SK-N-MC (cell line): ENCODE data around the gene ITGB2.

Source experiments
- DNase-seq: peaks from one replicate; pipeline ENCODE4 v3.0.0-alpha.2; 2011; ENCODE audit warnings: low read depth, low spot score
- H3K27ac ChIP-seq: fragments of 200-600 bp; sonication (generic); 2 replicates; pipeline ENCODE4 v1.5.1; 2016; ENCODE audit warnings: mixed run types
- H3K36me3 ChIP-seq: fragments of 200-600 bp; sonication (generic); 2 replicates; pipeline ENCODE4 v1.6.1; 2017; ENCODE audit warnings: antibody characterized with exemption, low read length, mixed read lengths; ENCODE audit not compliant: insufficient read depth
- H3K4me3 ChIP-seq: fragments of 200-600 bp; sonication (generic); 2 replicates; pipeline ENCODE4 v1.5.1; 2016
- H3K9ac ChIP-seq: fragments of 200-600 bp; sonication (generic); 2 replicates; pipeline ENCODE4 v1.8.0; 2017; ENCODE audit warnings: mixed run types, mixed read lengths; ENCODE audit not compliant: insufficient read length
- H3K9me3 ChIP-seq: fragments of 200-600 bp; sonication (generic); 2 replicates; pipeline ENCODE4 v1.6.1; 2017; ENCODE audit warnings: low read depth, mild to moderate bottlenecking, antibody characterized with exemption, low read length, moderate library complexity, mixed read lengths
- EZH2 ChIP-seq: fragments of 200-600 bp; sonication (generic); IDR thresholded peaks from one replicate; pipeline ENCODE4 v1.6.1; 2017; ENCODE audit warnings: antibody characterized with exemption
- FOXP2 ChIP-seq: optimal IDR thresholded peaks from 2 replicates; pipeline ENCODE3; 2011; ENCODE audit warnings: mild to moderate bottlenecking, moderate library complexity; ENCODE audit not compliant: insufficient read depth; ENCODE audit errors: extremely low read length, control extremely low read depth
- POLR2AphosphoS5 ChIP-seq: IDR thresholded peaks from 2 replicates; pipeline ENCODE4 v1.6.1; 2012; ENCODE audit warnings: mild to moderate bottlenecking, low read depth, low read length, borderline replicate concordance

The ITGB2 gene

GRCh38 chr21:44946254-44947041 lies 25.7 kb upstream of the ITGB2 start:
- H3K27ac ChIP-seq: no peak overlapping the region
- DNase-seq: no peak
- TF ChIP-seq FOXP2: no peak
- TF ChIP-seq POLR2AphosphoS5: no peak
- TF ChIP-seq EZH2: no peak
- H3K9ac ChIP-seq: no peak overlapping the region
- H3K9me3 ChIP-seq: no peaks in the 10 kb centered on the region
- H3K36me3 ChIP-seq: peaks cover 77% of the 10 kb centered on the region
- no peak overlapping the region for H3K4me3 ChIP-seq

DNA sequence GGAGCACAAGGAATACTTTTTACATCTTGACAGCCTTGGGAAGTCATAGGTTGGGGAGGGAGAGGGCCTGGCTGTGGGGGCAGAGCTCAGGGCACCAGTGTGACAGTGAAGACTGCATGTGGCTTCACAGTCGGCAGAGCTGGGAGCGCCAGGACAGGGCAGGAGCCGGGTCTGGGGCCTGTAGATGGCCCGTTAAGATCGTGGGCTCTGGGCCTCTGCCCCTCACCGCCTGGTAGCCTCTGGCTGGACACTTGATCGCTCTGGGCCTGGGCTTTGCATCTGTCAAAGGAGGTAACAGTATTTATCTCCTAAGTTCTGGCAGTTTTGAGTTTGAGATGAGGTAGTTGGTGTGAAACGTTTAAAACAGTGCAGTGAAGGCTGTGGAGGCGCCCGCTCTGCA lies 23.9 kb upstream of the ITGB2 start:
- TF ChIP-seq POLR2AphosphoS5 (no peak), FOXP2 (no peak), EZH2 (no peak)
- Histone ChIP-seq H3K4me3 (no peak overlapping the region), H3K36me3 (peaks cover 63% of the 10 kb centered on the region), H3K9me3 (no peaks in the 10 kb centered on the region), H3K9ac (no peak overlapping the region), H3K27ac (no peak overlapping the region)
- DNase-seq: no peak

- TF ChIP-seq FOXP2 (no peak), POLR2AphosphoS5 (no peak), EZH2 (no peak)
- Histone ChIP-seq H3K27ac (no peak overlapping the region), H3K36me3 (peaks cover 57% of the 10 kb centered on the region), H3K4me3 (no peak overlapping the region), H3K9me3 (no peaks in the 10 kb centered on the region), H3K9ac (no peak overlapping the region)
- DNase-seq: no peak
Observed at GRCh38 chr21:44943686-44944550, 23.2 kb upstream of the ITGB2 start.

GRCh38 chr21:44943005-44943685 lies 22.4 kb upstream of the ITGB2 start:
- Histone ChIP-seq H3K4me3 (no peak overlapping the region), H3K9ac (no peak overlapping the region), H3K36me3 (peaks cover 53% of the 10 kb centered on the region), H3K9me3 (no peaks in the 10 kb centered on the region), H3K27ac (no peak overlapping the region)
- TF ChIP-seq EZH2: no peak
- no peak for TF ChIP-seq FOXP2
- no peak for TF ChIP-seq POLR2AphosphoS5
- no peak for DNase-seq

DNA sequence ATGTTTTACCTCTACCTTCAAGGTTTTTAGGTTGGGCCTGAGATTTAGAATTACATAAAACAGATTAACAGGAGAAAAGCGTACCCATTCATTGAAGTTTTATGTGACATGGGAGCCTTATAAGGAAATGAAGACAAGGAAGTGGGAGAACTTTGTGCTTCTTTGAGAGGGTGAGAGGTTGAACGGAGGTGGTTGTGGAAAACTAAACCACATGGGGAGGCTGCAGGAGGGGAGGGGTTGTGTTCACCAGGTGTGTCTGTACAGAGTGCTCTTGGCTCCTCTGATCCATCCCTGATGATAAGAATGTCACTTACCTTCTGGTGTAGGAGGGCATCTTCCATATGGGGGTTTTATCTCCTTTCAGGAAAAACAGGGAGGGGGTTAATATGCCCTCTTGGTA lies 21.9 kb upstream of the ITGB2 start:
- TF ChIP-seq EZH2 (no peak), POLR2AphosphoS5 (no peak), FOXP2 (no peak)
- peak overlapping the region; percentile 10 for H3K9ac ChIP-seq
- DNase-seq: no peak
- H3K9me3 ChIP-seq: no peaks in the 10 kb centered on the region
- no peak overlapping the region for H3K27ac ChIP-seq
- no peak overlapping the region for H3K4me3 ChIP-seq
- peaks cover 56% of the 10 kb centered on the region for H3K36me3 ChIP-seq

GRCh38 chr21:44941567-44941966 lies 20.9 kb upstream of the ITGB2 start:
- Histone ChIP-seq H3K36me3 (peaks cover 52% of the 10 kb centered on the region), H3K9me3 (no peaks in the 10 kb centered on the region), H3K27ac (no peak overlapping the region), H3K9ac (peak overlapping the region; percentile 96), H3K4me3 (peak overlapping the region; percentile 98)
- no peak for TF ChIP-seq POLR2AphosphoS5
- DNase-seq: no peak

DNA sequence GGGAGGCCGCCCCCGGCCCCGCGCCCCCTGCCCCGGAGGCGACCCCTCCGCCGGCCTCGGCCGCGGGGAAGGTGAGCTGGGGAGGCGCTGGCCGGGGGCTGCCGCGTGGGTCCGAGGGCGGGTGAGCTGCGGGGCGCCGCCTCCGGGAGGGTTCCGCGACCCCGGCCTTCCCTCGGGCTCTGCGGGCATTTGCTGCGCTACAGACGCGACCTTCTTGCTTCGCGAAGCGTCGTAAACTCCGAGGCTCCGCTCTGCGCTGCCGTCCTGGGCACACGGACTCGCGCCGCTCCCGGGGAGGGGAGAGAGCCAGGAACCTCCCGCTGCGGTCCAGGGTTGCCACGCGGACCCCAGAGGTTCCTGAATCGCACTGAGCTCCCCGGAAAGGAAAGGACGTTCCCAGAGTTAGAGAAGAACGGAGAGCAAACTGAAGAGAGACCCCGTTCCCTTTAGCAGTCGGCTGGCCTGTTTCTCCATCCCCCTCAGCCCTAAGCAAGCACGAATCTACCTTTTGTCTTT lies 19.5 kb upstream of the ITGB2 start:
- no peak for DNase-seq
- H3K9me3 ChIP-seq: no peaks in the 10 kb centered on the region
- no peak for TF ChIP-seq EZH2
- peak; percentile 2 for TF ChIP-seq FOXP2
- H3K9ac ChIP-seq: peak overlapping the region; percentile 96
- peak overlapping the region; percentile 51 for H3K27ac ChIP-seq
- peak overlapping the region; percentile 98 for H3K4me3 ChIP-seq
- peaks cover 40% of the 10 kb centered on the region for H3K36me3 ChIP-seq
